GM12878 (cell line): Measurements from ENCODE around the gene TRUB2. TPM values are rescaled to one million over a fixed set of nuclear protein-coding genes. Genes with fewer than 3 reads are reported as not detected.
A peak's percentile ranks its signal among the peaks of the same experiment; 100 is the strongest.

Experiments used
- CREB1 ChIP-seq: IDR thresholded peaks from 2 replicates; pipeline ENCODE4 v1.6.1; 2012; ENCODE audit warnings: low read depth, mild to moderate bottlenecking, inconsistent platforms
- DPF2 ChIP-seq: fragments of 450-650 bp; IDR thresholded peaks from 2 replicates; pipeline ENCODE4 v1.6.1; 2017; ENCODE audit warnings: mild to moderate bottlenecking
- E2F8 ChIP-seq: fragments of 450-650 bp; IDR thresholded peaks from 2 replicates; pipeline ENCODE4 v1.6.1; 2018; ENCODE audit warnings: mild to moderate bottlenecking, low read depth, moderate library complexity; ENCODE audit not compliant: partially characterized antibody
- E4F1 ChIP-seq: fragments of 450-650 bp; IDR thresholded peaks from 2 replicates; pipeline ENCODE4 v1.6.1; 2018; ENCODE audit warnings: borderline replicate concordance, mild to moderate bottlenecking; ENCODE audit not compliant: partially characterized antibody
- EGR1 ChIP-seq, 2 experiments: IDR thresholded peaks; 1 replicate in 1 of 2; 2 replicates in 1 of 2; pipeline ENCODE4 v1.6.1; 2011 to 2012; ENCODE audit warnings: low read depth in 2 of 2, low read length in 2 of 2, borderline replicate concordance in 1 of 2, mild to moderate bottlenecking in 1 of 2, moderate library complexity in 1 of 2
- KLF5 ChIP-seq: fragments of 450-650 bp; IDR thresholded peaks from 2 replicates; pipeline ENCODE4 v1.6.1; 2014; ENCODE audit warnings: mild to moderate bottlenecking; ENCODE audit not compliant: partially characterized antibody
- MLLT1 ChIP-seq: fragments of 450-650 bp; IDR thresholded peaks from 2 replicates; pipeline ENCODE4 v1.6.1; 2016; ENCODE audit warnings: mild to moderate bottlenecking
- MYC ChIP-seq: IDR thresholded peaks from 2 replicates; pipeline ENCODE4 v1.6.1; 2011; ENCODE audit warnings: mild to moderate bottlenecking, low read length, moderate library complexity, inconsistent platforms; ENCODE audit not compliant: insufficient read depth, insufficient replicate concordance, insufficient read length, severe bottlenecking
- NRF1 ChIP-seq: conservative IDR thresholded peaks from 2 replicates; pipeline ENCODE4 v1.6.1; 2011; ENCODE audit warnings: mild to moderate bottlenecking, low read depth, low read length, improper control_type of control experiment
- POLR2AphosphoS2 ChIP-seq: IDR thresholded peaks from 2 replicates; pipeline ENCODE4 v1.6.1; 2011; ENCODE audit warnings: low read depth, mild to moderate bottlenecking, low read length, improper control_type of control experiment, moderate library complexity
- RAD51 ChIP-seq: fragments of 450-650 bp; IDR thresholded peaks from 2 replicates; pipeline ENCODE4 v1.6.1; 2016; ENCODE audit warnings: moderate library complexity, mild to moderate bottlenecking, inconsistent platforms
- SMAD5 ChIP-seq: IDR thresholded peaks from 2 replicates; pipeline ENCODE4 v1.6.1; 2016; ENCODE audit warnings: antibody characterized with exemption, low read depth
- SRF ChIP-seq, 2 experiments: IDR thresholded peaks; 2 replicates each; pipeline ENCODE4 v1.6.1; 2011; ENCODE audit warnings: low read depth in 2 of 2, low read length in 2 of 2, mild to moderate bottlenecking in 1 of 2, moderate library complexity in 1 of 2
- TCF3 ChIP-seq: IDR thresholded peaks from 2 replicates; pipeline ENCODE4 v1.6.1; 2012; ENCODE audit warnings: low read depth, mild to moderate bottlenecking, low read length, borderline replicate concordance; ENCODE audit not compliant: insufficient read depth
- USF1 ChIP-seq: IDR thresholded peaks from 2 replicates; pipeline ENCODE4 v1.6.1; 2011; ENCODE audit warnings: borderline replicate concordance, low read depth, mild to moderate bottlenecking, moderate library complexity, mixed read lengths, low read length; ENCODE audit not compliant: insufficient read depth; ENCODE audit errors: extremely low read length
- ZNF687 ChIP-seq: fragments of 450-650 bp; IDR thresholded peaks from 2 replicates; pipeline ENCODE4 v1.6.1; 2017; ENCODE audit warnings: mild to moderate bottlenecking, moderate library complexity
- polyA plus RNA-seq, 11 experiments: library from polyadenylated mRNA; depleted of rRNA in 4 of 11; unstranded in 6 of 11; stranded (reverse) in 5 of 11; fragments of >200 nt; fragmentation: Nextera tagmentation in 4 of 11; fragmentation: Illumina TruSeq in 1 of 11; extraction: Ambion mirVana in 4 of 11; extraction: Trizol in 1 of 11; gene quantifications; 1 replicate in 1 of 11; 2 replicates in 10 of 11; pipeline versions ENCODE4 v1.2.1 to v1.2.3, GENCODE V29; 2011 to 2016; ENCODE audit warnings: inconsistent platforms in 2 of 11, missing spikeins in 2 of 11, low read depth in 1 of 11
- total RNA-seq, 4 experiments: library from RNA; depleted of rRNA in 3 of 4; stranded (reverse); fragments of >200 nt in 3 of 4; fragmentation: Illumina TruSeq in 1 of 4; extraction: Trizol in 1 of 4; gene quantifications; 2 replicates each; pipeline versions ENCODE4 v1.2.1 to v1.2.3, GENCODE V29; 2013 to 2021

The TRUB2 gene
- total and polyA plus RNA-seq, 10 of the 15 experiments (the other 5 are each of a cell fraction or from before 2014, with no cell fraction given), result 2.8 to 70.5 (median 37.2) TPM

GRCh38 chr9:128276008-128276573, 46.2 kb downstream of the TRUB2 start, which contains the start of gene SWI5 (continued):
- TF ChIP-seq NRF1 (peak; percentile 78), POLR2AphosphoS2 (peak; percentile 97), EGR1 (IDR thresholded peaks at IDR 0.05; ENCODE audit: borderline replicate concordance in 1 of 2, low read depth in 2 of 2, low read length in 2 of 2) (no peak), RAD51 (peak; percentile 75), SRF (IDR thresholded peaks at IDR 0.05; ENCODE audit: low read depth in 2 of 2, low read length in 2 of 2) (no peak), E4F1 (peak; percentile 48), SMAD5 (peak; percentile 93; the same call in 1 of the 2 replicates), KLF5 (peak; percentile 65), CREB1 (peak; percentile 89), USF1 (peak; percentile 23), MLLT1 (peak; percentile 42; the same call in 1 of the 2 replicates), MYC (peak; percentile 73), DPF2 (peak; percentile 19; the same call in 1 of the 2 replicates), TCF3 (0 out of 2 replicates have a peak, but pooled peaks have one; percentile 3), ZNF687 (peak; percentile 84), E2F8 (no peak)
